Mesothelial cell of epicardium (in vitro differentiated cells): ENCODE results near the gene INPP4B. TPM values are rescaled to one million over a fixed set of nuclear protein-coding genes. Genes with fewer than 3 reads are reported as not detected.

ENCODE experiments used
- DNase-seq, 2 experiments: peaks; one replicate each; pipeline ENCODE4 v3.0.0; 2021; ENCODE audit warnings: low spot score in 2 of 2; ENCODE audit not compliant: unreplicated experiment in 2 of 2
- H3K27ac Mint-ChIP-seq: 2 replicates; pipeline ENCODE4 v1.8.0; 2021; ENCODE audit warnings: mixed read lengths
- H3K27me3 Mint-ChIP-seq: 2 replicates; pipeline ENCODE4 v1.8.0; 2021; ENCODE audit warnings: low read depth, mixed read lengths
- H3K36me3 Mint-ChIP-seq: 2 replicates; pipeline ENCODE4 v1.8.0; 2021; ENCODE audit warnings: mixed read lengths
- H3K4me1 Mint-ChIP-seq: 2 replicates; pipeline ENCODE4 v1.8.0; 2021; ENCODE audit warnings: mixed read lengths
- H3K4me3 Mint-ChIP-seq: 2 replicates; pipeline ENCODE4 v1.8.0; 2021; ENCODE audit warnings: mild to moderate bottlenecking, moderate library complexity, mixed read lengths
- H3K9me3 Mint-ChIP-seq: 2 replicates; pipeline ENCODE4 v1.8.0; 2021; ENCODE audit warnings: mixed read lengths
- total RNA-seq: library from RNA; stranded (reverse); gene quantifications from 3 replicates; pipeline ENCODE4 v1.2.1, GENCODE V29; 2021
- TF ChIP-seq, protein P1 (sequence below): fragments of 200-600 bp; sonication (generic); IDR thresholded peaks from one replicate; pipeline ENCODE4 v1.5.0; 2021; ENCODE audit warnings: antibody characterized with exemption; ENCODE audit not compliant: unreplicated experiment

INPP4B gene
- total RNA-seq, 1 donor from 2014 or later, result 35.4 TPM

DNA sequence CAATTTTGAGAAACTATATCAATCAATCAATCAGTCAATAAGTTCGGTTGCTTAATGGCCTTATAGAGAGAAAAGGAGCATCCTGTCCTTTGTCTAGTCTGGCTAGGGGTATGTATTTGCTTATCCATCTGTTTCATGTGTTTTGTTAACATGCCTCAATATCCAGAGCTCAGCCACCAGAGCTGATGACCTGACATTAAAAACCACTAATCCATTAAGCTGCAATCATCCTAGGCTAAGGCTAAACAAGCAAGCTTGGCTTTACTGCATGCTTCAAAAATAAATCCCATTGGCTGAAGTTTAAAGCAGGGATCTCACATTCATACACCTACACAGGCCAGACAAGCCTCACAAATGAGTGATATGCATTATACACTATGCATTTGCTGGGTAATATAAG lies 139.7 kb downstream of the INPP4B start:
- H3K27ac Mint-ChIP-seq, result no peak overlapping the region
- no peaks in the 10 kb centered on the region for H3K4me1 Mint-ChIP-seq
- H3K9me3 Mint-ChIP-seq, result peaks cover 10% of the 10 kb centered on the region
- peaks cover 9% of the 10 kb centered on the region for H3K36me3 Mint-ChIP-seq
- no peak overlapping the region for H3K4me3 Mint-ChIP-seq
- TF ChIP-seq, protein P1, sequence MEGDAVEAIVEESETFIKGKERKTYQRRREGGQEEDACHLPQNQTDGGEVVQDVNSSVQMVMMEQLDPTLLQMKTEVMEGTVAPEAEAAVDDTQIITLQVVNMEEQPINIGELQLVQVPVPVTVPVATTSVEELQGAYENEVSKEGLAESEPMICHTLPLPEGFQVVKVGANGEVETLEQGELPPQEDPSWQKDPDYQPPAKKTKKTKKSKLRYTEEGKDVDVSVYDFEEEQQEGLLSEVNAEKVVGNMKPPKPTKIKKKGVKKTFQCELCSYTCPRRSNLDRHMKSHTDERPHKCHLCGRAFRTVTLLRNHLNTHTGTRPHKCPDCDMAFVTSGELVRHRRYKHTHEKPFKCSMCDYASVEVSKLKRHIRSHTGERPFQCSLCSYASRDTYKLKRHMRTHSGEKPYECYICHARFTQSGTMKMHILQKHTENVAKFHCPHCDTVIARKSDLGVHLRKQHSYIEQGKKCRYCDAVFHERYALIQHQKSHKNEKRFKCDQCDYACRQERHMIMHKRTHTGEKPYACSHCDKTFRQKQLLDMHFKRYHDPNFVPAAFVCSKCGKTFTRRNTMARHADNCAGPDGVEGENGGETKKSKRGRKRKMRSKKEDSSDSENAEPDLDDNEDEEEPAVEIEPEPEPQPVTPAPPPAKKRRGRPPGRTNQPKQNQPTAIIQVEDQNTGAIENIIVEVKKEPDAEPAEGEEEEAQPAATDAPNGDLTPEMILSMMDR, result no peak
- H3K27me3 Mint-ChIP-seq, result no peaks in the 10 kb centered on the region
- DNase-seq, result no peak

DNA sequence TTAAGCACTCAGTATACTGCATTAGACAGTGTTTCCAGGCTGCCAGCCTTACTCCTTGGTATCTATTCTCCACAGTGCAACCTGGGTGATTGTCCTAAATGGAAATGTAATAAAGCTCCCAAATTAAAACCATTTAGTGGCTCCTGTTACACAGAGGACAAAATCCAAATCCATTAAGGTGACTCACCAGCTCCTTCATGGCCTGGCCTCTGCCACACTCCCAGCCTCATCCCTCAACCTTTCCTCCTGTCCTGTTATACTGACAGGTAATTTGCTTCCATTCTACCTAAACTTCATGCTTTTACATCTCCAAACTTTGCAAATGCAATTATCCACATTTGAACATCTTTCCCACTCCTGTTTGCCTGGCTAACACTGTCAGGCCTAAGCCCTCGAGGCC lies 140.3 kb downstream of the INPP4B start:
- H3K27ac Mint-ChIP-seq, result no peak overlapping the region
- H3K9me3 Mint-ChIP-seq, result peaks cover 10% of the 10 kb centered on the region
- H3K4me3 Mint-ChIP-seq, result no peak overlapping the region
- peaks cover 9% of the 10 kb centered on the region for H3K36me3 Mint-ChIP-seq
- TF ChIP-seq, protein P1, result no peak
- no peaks in the 10 kb centered on the region for H3K4me1 Mint-ChIP-seq
- no peaks in the 10 kb centered on the region for H3K27me3 Mint-ChIP-seq
- DNase-seq, result no peak

DNA sequence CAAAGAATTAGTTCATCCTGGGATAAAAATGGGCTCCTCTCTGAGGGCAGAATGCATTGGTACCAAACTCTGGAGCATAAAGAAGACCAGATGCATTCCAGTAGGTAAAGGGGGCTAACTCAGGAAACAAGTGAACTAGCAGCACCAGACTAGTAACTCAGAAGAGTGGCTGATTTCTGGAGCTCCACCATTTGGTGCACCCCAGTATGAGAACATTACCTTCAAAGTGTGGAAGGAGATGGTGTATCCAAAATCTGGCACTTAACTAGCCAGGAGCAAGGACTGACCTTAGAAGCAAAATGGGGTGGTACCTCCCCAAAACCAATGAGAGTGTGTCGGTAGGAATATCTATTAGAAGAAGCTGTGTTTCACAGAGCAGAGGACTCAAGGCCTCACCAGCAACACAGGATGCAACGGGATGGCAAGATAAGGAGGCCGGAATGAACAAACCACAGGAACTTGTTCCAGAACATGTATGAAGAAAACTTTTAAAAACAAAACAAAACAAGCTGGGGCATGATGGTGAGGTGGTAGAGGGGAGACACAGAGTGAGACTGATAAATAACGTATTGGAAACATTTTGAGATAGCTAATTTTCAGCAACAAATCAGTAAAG lies 142.3 kb downstream of the INPP4B start:
- DNase-seq, result no peak
- Mint-ChIP-seq H3K36me3 (peaks cover 6% of the 10 kb centered on the region), H3K9me3 (peaks cover 7% of the 10 kb centered on the region), H3K27me3 (no peaks in the 10 kb centered on the region), H3K4me1 (no peaks in the 10 kb centered on the region), H3K4me3 (no peak overlapping the region), H3K27ac (no peak overlapping the region)
- TF ChIP-seq, protein P1, result no peak

DNA sequence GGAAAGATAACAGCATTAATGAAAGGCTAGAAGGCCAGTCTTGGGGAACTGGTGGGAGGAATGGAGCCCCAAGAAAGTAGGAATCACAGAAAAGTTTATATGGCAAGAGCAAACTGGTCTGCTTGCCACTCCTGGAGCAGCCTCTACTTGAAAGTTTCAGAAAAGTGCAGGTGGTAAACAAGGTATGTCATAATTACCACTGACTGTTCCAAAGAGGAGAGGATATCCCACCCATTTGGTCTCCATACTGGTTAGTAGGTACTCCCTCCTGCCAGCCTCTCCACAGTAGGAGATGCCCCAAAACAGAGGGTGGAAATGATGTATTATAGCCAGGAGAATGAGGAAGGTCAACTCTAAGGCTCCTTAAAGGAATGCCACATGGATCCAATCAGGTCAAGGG lies 145.1 kb downstream of the INPP4B start:
- Mint-ChIP-seq H3K4me1 (no peaks in the 10 kb centered on the region), H3K4me3 (no peak overlapping the region), H3K9me3 (no peaks in the 10 kb centered on the region), H3K27me3 (no peaks in the 10 kb centered on the region), H3K27ac (no peak overlapping the region), H3K36me3 (no peaks in the 10 kb centered on the region)
- TF ChIP-seq, protein P1, result no peak
- no peak for DNase-seq

DNA sequence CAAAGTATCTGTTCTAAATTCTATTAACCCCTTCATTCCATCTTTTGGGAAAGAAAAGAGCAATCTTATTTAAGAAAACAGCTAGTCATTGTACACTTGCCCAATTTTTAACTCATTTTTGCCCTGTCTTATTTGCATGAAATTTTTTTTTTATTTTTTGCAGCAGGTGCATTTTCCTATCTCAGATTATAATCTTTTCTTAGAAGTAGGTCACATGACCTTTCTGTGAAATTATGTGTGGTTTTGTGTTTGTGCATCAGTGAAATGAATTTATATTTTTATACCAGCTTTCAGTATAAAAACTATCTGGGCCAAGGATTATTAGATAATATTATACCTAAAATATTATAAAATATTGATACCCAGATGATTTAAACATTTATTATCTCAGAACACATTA lies 145.6 kb downstream of the INPP4B start:
- Mint-ChIP-seq H3K4me3 (no peak overlapping the region), H3K27me3 (no peaks in the 10 kb centered on the region), H3K9me3 (no peaks in the 10 kb centered on the region), H3K36me3 (no peaks in the 10 kb centered on the region), H3K27ac (no peak overlapping the region), H3K4me1 (no peaks in the 10 kb centered on the region)
- TF ChIP-seq, protein P1, result no peak
- no peak for DNase-seq

DNA sequence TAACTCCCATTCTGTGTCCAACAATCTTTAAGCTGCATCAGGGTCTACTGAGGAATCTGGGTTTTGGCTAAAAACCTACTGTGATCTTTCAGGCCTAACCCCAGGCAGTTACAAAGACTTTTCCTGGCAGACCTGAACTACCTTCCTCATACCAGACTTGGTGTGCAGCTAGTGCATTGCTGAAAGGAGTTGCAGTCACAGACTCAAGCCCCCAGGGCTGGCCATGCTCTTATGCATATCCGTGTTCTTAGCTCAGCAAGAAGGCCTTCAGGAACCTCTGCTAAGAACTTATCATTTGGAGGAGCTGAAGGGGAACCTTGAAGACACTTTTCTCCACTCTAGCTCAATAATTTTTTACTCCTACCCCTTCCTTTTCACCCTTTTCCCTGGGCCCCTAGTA lies 147.5 kb downstream of the INPP4B start:
- TF ChIP-seq, protein P1, result no peak
- H3K4me3 Mint-ChIP-seq, result no peak overlapping the region
- DNase-seq, result no peak
- no peaks in the 10 kb centered on the region for H3K36me3 Mint-ChIP-seq
- no peaks in the 10 kb centered on the region for H3K27me3 Mint-ChIP-seq
- H3K27ac Mint-ChIP-seq, result no peak overlapping the region
- no peaks in the 10 kb centered on the region for H3K9me3 Mint-ChIP-seq
- no peaks in the 10 kb centered on the region for H3K4me1 Mint-ChIP-seq
